H1 (cell line): ENCODE data around the gene LAT. TPM values are rescaled to one million over a fixed set of nuclear protein-coding genes. Genes with fewer than 3 reads are reported as not detected.

Experiments
- CTCF ChIA-PET: fragments of 300-600 bp; sonication (Branson Sonifier 250); formaldehyde crosslinking; loops from one replicate; lab custom pipeline; 2021; ENCODE audit not compliant: partially characterized antibody; lab: Charles Lee
- POLR2A ChIA-PET: fragments of 300-600 bp; sonication (Branson Sonifier 250); formaldehyde crosslinking; loops from one replicate; lab custom pipeline; 2021; ENCODE audit warnings: inconsistent platforms; ENCODE audit not compliant: partially characterized antibody; lab: Charles Lee
- DNase-seq, 2 experiments: peaks; one replicate each; pipeline versions ENCODE4 v3.0.0 to v3.0.0-alpha.2; 2010 to 2022; ENCODE audit warnings: low spot score in 2 of 2, low read depth in 1 of 2, mixed read lengths in 1 of 2
- FAIRE-seq: peaks from 2 replicates; lab custom pipeline; 2011; peaks lifted over from hg19 to GRCh38; lab: Jason Lieb, UNC
- H2AFZ ChIP-seq: 2 replicates; pipeline ENCODE4 v1.8.1; 2012; ENCODE audit warnings: low read length, inconsistent platforms
- H2AK5ac ChIP-seq: 2 replicates; pipeline ENCODE4 v1.6.1; 2013; ENCODE audit warnings: low read depth, low read length
- H2BK120ac ChIP-seq: replicated peaks from 2 replicates; pipeline ENCODE3; 2013; ENCODE audit warnings: low read depth, low read length, inconsistent platforms
- H2BK12ac ChIP-seq: 2 replicates; pipeline ENCODE4 v1.6.1; 2013; ENCODE audit warnings: low read depth, low read length
- H2BK15ac ChIP-seq: 2 replicates; pipeline ENCODE4 v1.6.1; 2013; ENCODE audit warnings: low read length
- H2BK20ac ChIP-seq: 2 replicates; pipeline ENCODE4 v1.6.1; 2013; ENCODE audit warnings: low read length
- H2BK5ac ChIP-seq: 2 replicates; pipeline ENCODE4 v1.6.1; 2013; ENCODE audit warnings: low read depth, low read length
- H3K14ac ChIP-seq: 2 replicates; pipeline ENCODE4 v1.6.1; 2013; ENCODE audit warnings: inconsistent platforms; ENCODE audit not compliant: insufficient read length
- H3K18ac ChIP-seq: 2 replicates; pipeline ENCODE4 v1.6.1; 2013; ENCODE audit warnings: low read length; ENCODE audit errors: extremely low read depth
- H3K23ac ChIP-seq: 2 replicates; pipeline ENCODE4 v1.6.1; 2013; ENCODE audit warnings: inconsistent platforms; ENCODE audit not compliant: insufficient read length
- H3K23me2 ChIP-seq: 2 replicates; pipeline ENCODE4 v1.6.1; 2013; ENCODE audit warnings: low read depth, low read length
- H3K27ac ChIP-seq: 2 replicates; pipeline ENCODE4 v1.6.1; 2011; ENCODE audit warnings: low read depth, low read length, inconsistent platforms
- H3K27me3 ChIP-seq, 4 experiments: replicated peaks in 1 of 4; 1 replicate in 1 of 4; 2 replicates in 3 of 4; pipeline versions ENCODE4 v1.6.1 to v1.8.1; 2011 to 2013; ENCODE audit warnings: low read length in 3 of 4, mild to moderate bottlenecking in 3 of 4, inconsistent platforms in 2 of 4, mixed read lengths in 2 of 4, moderate library complexity in 1 of 4; ENCODE audit not compliant: control insufficient read depth in 3 of 4, insufficient read depth in 3 of 4; ENCODE audit errors: extremely low read depth in 1 of 4
- H3K36me3 ChIP-seq, 4 experiments: 2 replicates each; pipeline versions ENCODE4 v1.6.1 to v1.8.1; 2011 to 2013; ENCODE audit warnings: mild to moderate bottlenecking in 4 of 4, low read length in 3 of 4, moderate library complexity in 2 of 4, control low read depth in 1 of 4, inconsistent platforms in 1 of 4; ENCODE audit not compliant: insufficient read depth in 4 of 4, control insufficient read depth in 2 of 4
- H3K4ac ChIP-seq: replicated peaks from 2 replicates; pipeline ENCODE3; 2013; ENCODE audit warnings: low read length, low read depth, mixed read lengths, inconsistent platforms; ENCODE audit not compliant: insufficient read length
- H3K4me1 ChIP-seq, 4 experiments: replicated peaks in 1 of 4; 1 replicate in 1 of 4; 2 replicates in 3 of 4; pipeline versions ENCODE4 v1.6.1 to v1.8.1; 2011 to 2013; ENCODE audit warnings: low read length in 3 of 4, inconsistent platforms in 2 of 4, mixed read lengths in 1 of 4; ENCODE audit not compliant: insufficient read depth in 4 of 4, control insufficient read depth in 3 of 4
- H3K4me2 ChIP-seq, 2 experiments: 2 replicates each; pipeline versions ENCODE4 v1.6.1 to v1.8.1; 2011 to 2013; ENCODE audit warnings: low read depth in 2 of 2, low read length in 2 of 2, control low read depth in 1 of 2, inconsistent platforms in 1 of 2, mild to moderate bottlenecking in 1 of 2; ENCODE audit not compliant: insufficient read depth in 1 of 2
- H3K4me3 ChIP-seq, 4 experiments: fragments of 200-600, 300-600 bp in 1 of 4; sonication (generic), shearing (Covaris generic), sonication (Bioruptor Twin) in 1 of 4; 2 replicates each; pipeline versions ENCODE4 v1.5.1 to v1.8.1; 2011 to 2016; ENCODE audit warnings: low read length in 4 of 4, low read depth in 3 of 4, control low read depth in 2 of 4, inconsistent platforms in 2 of 4, mild to moderate bottlenecking in 2 of 4, mixed read lengths in 1 of 4, moderate library complexity in 1 of 4; ENCODE audit not compliant: insufficient read depth in 2 of 4; ENCODE audit errors: extremely low read depth in 1 of 4
- H3K56ac ChIP-seq: replicated peaks from 2 replicates; pipeline ENCODE3; 2013; ENCODE audit warnings: low read depth, mild to moderate bottlenecking, mixed read lengths, low read length, inconsistent platforms; ENCODE audit not compliant: insufficient read length
- H3K79me1 ChIP-seq: 2 replicates; pipeline ENCODE4 v1.6.1; 2013; ENCODE audit warnings: low read depth, low read length, control low read depth
- H3K79me2 ChIP-seq, 2 experiments: 2 replicates each; pipeline versions ENCODE4 v1.6.1 to v1.8.1; 2012 to 2013; ENCODE audit warnings: low read length in 2 of 2, mild to moderate bottlenecking in 2 of 2, inconsistent platforms in 1 of 2; ENCODE audit not compliant: insufficient read depth in 2 of 2, control insufficient read depth in 1 of 2
- H3K9ac ChIP-seq, 4 experiments: replicated peaks in 1 of 4; 1 replicate in 1 of 4; 2 replicates in 3 of 4; pipeline versions ENCODE4 v1.6.1 to v1.8.1; 2011 to 2013; ENCODE audit warnings: low read depth in 3 of 4, low read length in 3 of 4, control low read depth in 2 of 4, mild to moderate bottlenecking in 2 of 4, moderate library complexity in 2 of 4, inconsistent platforms in 1 of 4; ENCODE audit errors: extremely low read depth in 1 of 4
- H3K9me3 ChIP-seq, 2 experiments: 2 replicates each; pipeline versions ENCODE4 v1.6.1 to v1.8.1; 2012 to 2013; ENCODE audit warnings: mild to moderate bottlenecking in 2 of 2, moderate library complexity in 2 of 2, control low read depth in 1 of 2, inconsistent platforms in 1 of 2, low read depth in 1 of 2, low read length in 1 of 2, mixed read lengths in 1 of 2; ENCODE audit not compliant: insufficient read depth in 2 of 2
- H4K20me1 ChIP-seq, 2 experiments: replicated peaks in 1 of 2; 2 replicates each; pipeline versions ENCODE3 to v1.8.1; 2011 to 2013; ENCODE audit warnings: inconsistent platforms in 2 of 2, low read length in 2 of 2, mild to moderate bottlenecking in 1 of 2; ENCODE audit not compliant: insufficient read depth in 2 of 2, control insufficient read depth in 1 of 2
- H4K5ac ChIP-seq: 2 replicates; pipeline ENCODE4 v1.6.1; 2013; ENCODE audit warnings: low read length, low read depth, mixed read lengths, inconsistent platforms; ENCODE audit not compliant: insufficient read length
- H4K8ac ChIP-seq: 2 replicates; pipeline ENCODE4 v1.8.0; 2013; ENCODE audit warnings: mild to moderate bottlenecking, moderate library complexity, low read length, inconsistent platforms; ENCODE audit not compliant: insufficient read depth; ENCODE audit errors: extremely low read depth
- H4K91ac ChIP-seq: replicated peaks from 2 replicates; pipeline ENCODE3; 2013; ENCODE audit warnings: low read length, mixed read lengths, inconsistent platforms; ENCODE audit not compliant: insufficient read length
- BCL11A ChIP-seq, 2 experiments: IDR thresholded peaks; one replicate each; pipeline ENCODE4 v1.6.1; 2011; ENCODE audit warnings: low read depth in 2 of 2, low read length in 2 of 2, mild to moderate bottlenecking in 2 of 2
- CBX8 ChIP-seq: fragments of 300-800, 300-1000 bp; sonication (generic); IDR thresholded peaks from 2 replicates; pipeline ENCODE4 v1.7.1; 2016; ENCODE audit warnings: low read depth, low read length, borderline replicate concordance
- CEBPB ChIP-seq: IDR thresholded peaks from 2 replicates; pipeline ENCODE4 v1.6.1; 2012; ENCODE audit warnings: low read depth, low read length
- FOSL1 ChIP-seq: IDR thresholded peaks from 2 replicates; pipeline ENCODE4 v1.6.1; 2011; ENCODE audit warnings: mild to moderate bottlenecking, low read depth, low read length, moderate library complexity; ENCODE audit not compliant: insufficient read depth
- NRF1 ChIP-seq: IDR thresholded peaks from 2 replicates; pipeline ENCODE4 v1.6.1; 2011; ENCODE audit warnings: mild to moderate bottlenecking, low read depth, low read length, improper control_type of control experiment
- POLR2AphosphoS5 ChIP-seq: IDR thresholded peaks from 2 replicates; pipeline ENCODE4 v1.6.1; 2011; ENCODE audit warnings: low read depth, low read length
- SAP30 ChIP-seq: fragments of 300-600 bp; sonication (generic); IDR thresholded peaks from 2 replicates; pipeline ENCODE4 v1.7.1; 2012; ENCODE audit warnings: low read length, moderate library complexity, mild to moderate bottlenecking, inconsistent platforms; ENCODE audit not compliant: insufficient read depth, insufficient replicate concordance
- SP1 ChIP-seq: IDR thresholded peaks from 2 replicates; pipeline ENCODE4 v1.6.1; 2011; ENCODE audit warnings: low read depth, low read length
- SP2 ChIP-seq: IDR thresholded peaks from 2 replicates; pipeline ENCODE4 v1.6.1; 2012; ENCODE audit warnings: mild to moderate bottlenecking, low read length, inconsistent platforms
- TAF1 ChIP-seq: IDR thresholded peaks from 2 replicates; pipeline ENCODE4 v1.6.1; 2011; ENCODE audit warnings: mild to moderate bottlenecking, low read depth, low read length
- TAF7 ChIP-seq: optimal IDR thresholded peaks from 2 replicates; pipeline ENCODE3; 2011; ENCODE audit warnings: low read depth, mild to moderate bottlenecking, inconsistent platforms, low read length, moderate library complexity, borderline replicate concordance
- WGBS, 2 experiments: shearing (Covaris generic) in 1 of 2; methylation state at CpG; one replicate each; pipeline versions ENCODE4 v1.1.6 to v1.1.7; 2013 to 2015; ENCODE audit warnings: low lambda C conversion rate in 2 of 2, mixed read lengths in 2 of 2, inconsistent platforms in 1 of 2, low coverage in 1 of 2, missing lambda C conversion rate in 1 of 2; ENCODE audit not compliant: insufficient replicate concordance in 2 of 2, insufficient coverage in 1 of 2, insufficient read length in 1 of 2; ENCODE audit errors: extremely low coverage in 1 of 2, missing lambda C conversion rate in 1 of 2; 5-methylcytosine and 5-hydroxymethylcytosine counted together
- polyA plus RNA-seq, 7 experiments: library from polyadenylated mRNA; depleted of rRNA in 3 of 7; stranded (reverse) in 5 of 7; unstranded in 2 of 7; fragments of >200 nt in 5 of 7; fragments of 200-250 nt in 2 of 7; gene quantifications; 1 replicate in 5 of 7; 2 replicates in 1 of 7; 4 replicates in 1 of 7; pipeline versions ENCODE4 v1.2.1 to v1.2.3, GENCODE V29; 2011 to 2013; ENCODE audit warnings: missing spikeins in 2 of 7, mixed read lengths in 2 of 7
- total RNA-seq: library from RNA; stranded (reverse); fragmentation: NEBNext Ultra II Directional; extraction: Animal tissue kit (Norgen Biotek cat#: 25700); gene quantifications from 2 replicates; pipeline ENCODE4 v1.2.1, GENCODE V29; 2021

LAT gene
- total and polyA plus RNA-seq, 2 of the 8 experiments (the other 6 are each of a cell fraction or from before 2014, with no cell fraction given) = 2.7 to 3.4 TPM

GRCh38 chr16:28991687-28992086 lies 6.8 kb downstream of the LAT start:
- H4K5ac ChIP-seq = no peak overlapping the region
- CTCF ChIA-PET = interaction anchor here (0.6 to 3.3 kb wide), 4 partner anchors 8 to 265 kb away, joined by 3 to 9 read pairs (median 3); no protein-coding TSS in a partner anchor
- no peak for TF ChIP-seq NRF1
- no peak for TF ChIP-seq SP1
- no peak for TF ChIP-seq FOSL1
- TF ChIP-seq POLR2AphosphoS5 = no peak
- no peak for TF ChIP-seq SAP30
- no peak for TF ChIP-seq SP2
- no peak for TF ChIP-seq CBX8
- TF ChIP-seq TAF1 = no peak
- no peak for TF ChIP-seq CEBPB
- TF ChIP-seq BCL11A (IDR thresholded peaks at IDR 0.05; ENCODE audit: low read depth in 2 of 2, low read length in 2 of 2) = no peak
- TF ChIP-seq TAF7 = no peak

More at GRCh38 chr16:28991687-28992086, 6.8 kb downstream of the LAT start:
- FAIRE-seq (no peak), DNase-seq (no peak)
- Histone ChIP-seq H3K79me1 (no peaks in the 10 kb centered on the region), H3K4me3 (no peak overlapping the region), H2BK120ac (no peak overlapping the region), H3K23me2 (no peaks in the 10 kb centered on the region), H3K79me2 (no peaks in the 10 kb centered on the region), H4K20me1 (peaks cover 0 to 2% of the 10 kb centered on the region in 2 experiments), H2AFZ (no peak overlapping the region), H4K91ac (no peak overlapping the region), H3K9me3 (no peaks in the 10 kb centered on the region), H3K4me1 (no peaks in the 10 kb centered on the region), H2BK12ac (peak overlapping the region; percentile 50; the same call in 1 of the 2 replicates), H3K56ac (no peak overlapping the region), H3K18ac (no peak overlapping the region), H4K8ac (no peak overlapping the region), H3K4me2 (no peak overlapping the region), H2AK5ac (no peak overlapping the region), H3K14ac (no peak overlapping the region), H2BK5ac (no peak overlapping the region), H3K23ac (no peak overlapping the region), H3K4ac (no peak overlapping the region), H3K36me3 (no peaks in the 10 kb centered on the region; a peak in 1 of 8 replicates), H2BK15ac (no peak overlapping the region), H2BK20ac (no peak overlapping the region), H3K27me3 (no peaks in the 10 kb centered on the region), H3K9ac (no peak overlapping the region), H3K27ac (no peak overlapping the region)
- 88% methylated on average over 8 of the region's 8 CpGs; no CpG with 5 or more reads in 1 of the 2 experiments for WGBS, 2 experiments
- POLR2A ChIA-PET = interaction anchor here (0.6 to 1.3 kb wide), 4 partner anchors 10 to 98 kb away, joined by 3 to 4 read pairs (median 4); no protein-coding TSS in a partner anchor
